MM.1S (cell line): ENCODE data around the gene ZSCAN26.

ENCODE experiments used
- DNase-seq: peaks from one replicate; pipeline ENCODE4 v3.0.0-alpha.2; 2015
- H2AFZ ChIP-seq: fragments of 300-600 bp; sonication (generic); 2 replicates; pipeline ENCODE4 v1.6.0; 2016; ENCODE audit warnings: antibody characterized with exemption, low read length
- H3F3A ChIP-seq: fragments of 300-600 bp; sonication (generic); 2 replicates; pipeline ENCODE4 v1.6.1; 2016; ENCODE audit warnings: mild to moderate bottlenecking, antibody characterized with exemption, low read length, moderate library complexity, mixed read lengths; ENCODE audit not compliant: insufficient read depth
- H3K27ac ChIP-seq: fragments of 300-600 bp; sonication (generic); 2 replicates; pipeline ENCODE4 v1.5.1; 2016; ENCODE audit warnings: mild to moderate bottlenecking, low read length
- H3K27me3 ChIP-seq: fragments of 300-600 bp; sonication (generic); replicated peaks from 2 replicates; pipeline ENCODE4 v1.6.0; 2016; ENCODE audit warnings: low read length; ENCODE audit not compliant: insufficient read depth
- H3K36me3 ChIP-seq: fragments of 300-600 bp; sonication (generic); replicated peaks from 2 replicates; pipeline ENCODE4 v1.6.1; 2016; ENCODE audit warnings: mild to moderate bottlenecking, low read length, mixed read lengths; ENCODE audit not compliant: insufficient read depth
- H3K4me1 ChIP-seq: fragments of 300-600 bp; sonication (generic); 2 replicates; pipeline ENCODE4 v1.6.1; 2016; ENCODE audit warnings: low read length, mixed read lengths
- H3K4me2 ChIP-seq: fragments of 300-600 bp; sonication (generic); 2 replicates; pipeline ENCODE4 v1.6.0; 2016; ENCODE audit warnings: low read depth, low read length
- H3K4me3 ChIP-seq: fragments of 300-600 bp; sonication (generic); 2 replicates; pipeline ENCODE4 v1.5.1; 2016; ENCODE audit warnings: low read length, mixed read lengths
- H3K79me2 ChIP-seq: fragments of 300-600 bp; sonication (generic); 2 replicates; pipeline ENCODE4 v1.6.1; 2016; ENCODE audit warnings: mixed run types, low read length, mixed read lengths
- H3K9ac ChIP-seq: fragments of 300-600 bp; sonication (generic); 2 replicates; pipeline ENCODE4 v1.6.1; 2016; ENCODE audit warnings: low read length, mixed read lengths
- H3K9me2 ChIP-seq: fragments of 300-600 bp; sonication (generic); replicated peaks from 2 replicates; pipeline ENCODE4 v1.6.1; 2016; ENCODE audit warnings: mild to moderate bottlenecking, low read length, mixed read lengths; ENCODE audit not compliant: insufficient read depth
- H3K9me3 ChIP-seq: fragments of 300-600 bp; sonication (generic); replicated peaks from 2 replicates; pipeline ENCODE4 v1.6.1; 2016; ENCODE audit warnings: mild to moderate bottlenecking, low read length, mixed read lengths; ENCODE audit not compliant: insufficient read depth
- H4K20me1 ChIP-seq: fragments of 300-600 bp; sonication (generic); 2 replicates; pipeline ENCODE4 v1.6.1; 2016; ENCODE audit warnings: mild to moderate bottlenecking, low read length, moderate library complexity, mixed read lengths; ENCODE audit not compliant: insufficient read depth
- EZH2 ChIP-seq: fragments of 300-600 bp; sonication (generic); optimal IDR thresholded peaks from 2 replicates; pipeline ENCODE3; 2017; ENCODE audit warnings: low read depth, mild to moderate bottlenecking, antibody characterized with exemption, low read length, mixed read lengths
- EZH2phosphoT487 ChIP-seq: fragments of 300-600 bp; sonication (generic); IDR thresholded peaks from 2 replicates; pipeline ENCODE4 v1.6.1; 2018; ENCODE audit warnings: antibody characterized with exemption, low read length
- TF ChIP-seq, protein P1 (sequence below): fragments of 300-600 bp; sonication (generic); IDR thresholded peaks from 2 replicates; pipeline ENCODE4 v1.5.1; 2016; ENCODE audit warnings: antibody characterized with exemption, low read length, mixed read lengths

ZSCAN26 gene

DNA sequence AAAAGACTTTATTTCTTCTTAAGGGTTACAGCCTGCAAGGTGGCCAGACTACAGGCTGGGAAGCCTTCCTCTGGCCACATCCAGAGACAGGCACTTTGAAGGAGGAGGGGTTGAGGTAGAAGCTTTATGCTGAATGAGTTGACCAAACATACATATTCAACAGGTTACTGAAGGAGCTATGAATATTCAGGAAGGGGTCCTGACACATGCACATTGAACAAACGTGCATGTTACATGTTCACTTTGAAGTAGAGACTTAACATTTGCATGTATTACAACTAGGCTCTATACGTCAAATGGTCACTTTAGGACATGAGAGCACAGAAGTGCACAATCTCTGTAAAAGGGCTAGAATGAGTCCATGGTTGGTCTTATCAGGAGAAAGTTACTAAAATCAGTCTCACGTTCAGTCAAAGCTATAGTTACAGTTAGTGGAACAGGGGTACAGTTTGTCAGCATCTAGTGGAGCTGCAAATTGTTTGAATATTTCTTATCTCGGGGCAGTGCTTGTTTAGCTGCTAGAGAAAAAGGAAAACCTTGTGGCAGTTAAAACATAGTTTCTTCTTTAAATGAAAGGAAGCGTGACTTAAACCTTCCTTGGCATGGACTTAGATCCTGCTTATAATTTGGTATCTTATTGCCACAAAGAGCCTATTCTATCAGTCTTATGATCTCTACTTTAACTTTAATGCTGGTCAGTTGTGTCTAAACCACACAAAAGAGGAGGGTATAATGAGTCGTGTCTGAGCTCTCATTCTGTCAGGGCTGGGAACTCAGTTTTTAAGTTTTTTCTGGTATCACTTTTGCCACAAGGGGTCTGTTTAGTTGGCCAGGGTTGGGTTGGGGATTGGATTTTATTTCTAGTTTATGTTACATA is 46.4 kb upstream of the ZSCAN26 start:
- H2AFZ ChIP-seq, result no peak overlapping the region

DNA sequence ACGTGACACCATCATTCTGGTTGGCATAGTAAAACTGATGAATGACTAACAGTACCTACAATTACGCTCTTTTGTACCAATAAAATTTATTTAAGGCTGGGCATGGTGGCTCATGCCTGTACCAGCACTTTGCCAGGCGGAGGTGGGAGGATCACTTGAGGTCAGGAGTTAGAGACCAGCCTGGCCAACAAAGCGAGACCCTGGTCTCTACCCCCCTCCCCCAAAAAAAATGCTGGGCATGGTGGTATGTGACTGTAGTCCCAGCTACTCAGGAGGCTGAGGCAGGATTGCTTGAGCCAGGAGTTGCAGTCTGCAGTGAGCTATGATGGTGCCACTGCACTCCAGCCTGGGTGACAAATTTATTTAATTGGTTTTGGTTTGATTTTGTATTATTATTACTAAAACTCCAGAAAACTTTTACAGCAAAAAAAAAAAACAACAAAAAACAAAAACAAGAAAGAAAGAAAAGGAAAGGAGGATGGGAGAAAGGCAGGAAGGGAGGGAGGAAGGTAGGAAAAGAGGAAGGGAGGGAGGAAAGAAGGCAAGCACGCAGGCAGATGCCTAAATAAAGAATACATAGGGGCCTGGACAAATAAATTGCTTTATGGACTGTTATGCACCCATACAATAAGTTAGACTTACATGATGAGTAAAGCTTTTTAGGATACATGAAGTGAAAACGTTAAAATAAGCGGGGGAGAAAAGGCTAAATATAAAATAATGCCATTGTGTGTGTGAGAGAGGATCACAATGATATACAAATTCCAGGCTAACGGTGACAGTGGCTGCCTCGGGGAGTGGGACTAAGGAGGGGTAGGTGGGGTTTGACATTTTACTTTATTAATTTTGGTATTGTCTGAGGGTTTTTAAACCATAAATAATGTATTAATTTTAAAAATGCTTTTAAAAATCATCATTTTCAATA is 42.5 kb upstream of the ZSCAN26 start:
- Histone ChIP-seq H3K4me1 (peaks cover 6% of the 10 kb centered on the region), H3K4me2 (peak overlapping the region; percentile 93), H2AFZ (peak overlapping the region; percentile 93), H3K27me3 (peaks cover 31% of the 10 kb centered on the region), H3K79me2 (peaks cover 9% of the 10 kb centered on the region), H3K9me3 (no peaks in the 10 kb centered on the region), H3K4me3 (peak overlapping the region; percentile 88), H3K27ac (no peak overlapping the region), H4K20me1 (no peaks in the 10 kb centered on the region), H3K36me3 (no peaks in the 10 kb centered on the region), H3K9me2 (no peaks in the 10 kb centered on the region), H3K9ac (peak overlapping the region; percentile 69; the same call in 1 of the 2 replicates), H3F3A (no peaks in the 10 kb centered on the region)
- DNase-seq, result no peak
- TF ChIP-seq, protein P1, sequence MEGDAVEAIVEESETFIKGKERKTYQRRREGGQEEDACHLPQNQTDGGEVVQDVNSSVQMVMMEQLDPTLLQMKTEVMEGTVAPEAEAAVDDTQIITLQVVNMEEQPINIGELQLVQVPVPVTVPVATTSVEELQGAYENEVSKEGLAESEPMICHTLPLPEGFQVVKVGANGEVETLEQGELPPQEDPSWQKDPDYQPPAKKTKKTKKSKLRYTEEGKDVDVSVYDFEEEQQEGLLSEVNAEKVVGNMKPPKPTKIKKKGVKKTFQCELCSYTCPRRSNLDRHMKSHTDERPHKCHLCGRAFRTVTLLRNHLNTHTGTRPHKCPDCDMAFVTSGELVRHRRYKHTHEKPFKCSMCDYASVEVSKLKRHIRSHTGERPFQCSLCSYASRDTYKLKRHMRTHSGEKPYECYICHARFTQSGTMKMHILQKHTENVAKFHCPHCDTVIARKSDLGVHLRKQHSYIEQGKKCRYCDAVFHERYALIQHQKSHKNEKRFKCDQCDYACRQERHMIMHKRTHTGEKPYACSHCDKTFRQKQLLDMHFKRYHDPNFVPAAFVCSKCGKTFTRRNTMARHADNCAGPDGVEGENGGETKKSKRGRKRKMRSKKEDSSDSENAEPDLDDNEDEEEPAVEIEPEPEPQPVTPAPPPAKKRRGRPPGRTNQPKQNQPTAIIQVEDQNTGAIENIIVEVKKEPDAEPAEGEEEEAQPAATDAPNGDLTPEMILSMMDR, result no peak
- TF ChIP-seq EZH2, result no peak
- no peak for TF ChIP-seq EZH2phosphoT487

More for the DNA sequence above, 46.4 kb upstream of the ZSCAN26 start:
- Histone ChIP-seq H3K9ac (no peak overlapping the region), H3K4me1 (no peaks in the 10 kb centered on the region), H3K79me2 (0 out of 2 replicates have a peak, but pooled peaks cover 3% of the 10 kb centered on the region), H3K4me2 (no peak overlapping the region), H4K20me1 (no peaks in the 10 kb centered on the region), H3K27ac (no peak overlapping the region), H3K36me3 (no peaks in the 10 kb centered on the region), H3K4me3 (no peak overlapping the region), H3K9me2 (no peaks in the 10 kb centered on the region), H3F3A (no peaks in the 10 kb centered on the region), H3K27me3 (peaks cover 31% of the 10 kb centered on the region), H3K9me3 (no peaks in the 10 kb centered on the region)
- DNase-seq, result no peak
- TF ChIP-seq EZH2phosphoT487 (no peak), EZH2 (no peak)
- TF ChIP-seq, protein P1, result no peak

DNA sequence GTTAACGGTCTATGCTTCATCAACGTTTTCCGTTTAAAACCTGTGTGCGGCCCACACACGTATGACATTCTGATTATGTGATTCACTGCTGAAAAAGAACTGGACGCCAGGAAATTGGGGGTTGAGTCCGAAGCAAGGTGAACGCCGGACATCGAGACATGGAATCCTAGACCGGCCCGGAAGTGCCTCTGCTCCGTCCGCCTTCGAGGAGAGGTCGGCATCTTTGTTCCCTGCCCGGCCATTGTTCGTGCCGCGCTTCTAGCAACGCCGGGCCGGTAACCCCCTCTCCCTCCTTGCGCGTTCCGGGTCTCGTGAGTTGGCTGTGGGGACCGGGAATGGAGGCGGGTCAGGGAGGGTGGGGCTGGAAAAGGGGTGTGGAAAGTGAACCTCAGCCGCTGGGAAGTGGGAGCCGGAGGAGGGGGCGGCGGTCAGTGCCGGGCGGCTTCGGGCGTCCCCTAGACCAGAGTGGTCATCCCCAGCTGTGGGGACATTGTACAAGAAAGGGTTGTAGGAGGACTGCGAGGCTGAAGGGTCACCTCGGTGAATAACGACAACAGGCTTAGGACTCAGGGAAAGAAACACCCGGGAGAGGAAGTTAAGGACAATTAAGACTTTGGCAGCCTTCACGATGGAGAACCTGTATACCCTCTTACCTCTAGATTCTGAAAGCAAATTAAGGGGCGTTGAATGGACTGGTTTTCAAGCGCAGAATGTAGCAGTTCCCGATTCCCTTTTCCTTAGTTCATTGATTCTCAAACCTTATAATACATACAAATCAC is 41.7 kb upstream of the ZSCAN26 start, which contains the start of gene ZSCAN9:
TSS of gene ZSCAN9 (plus strand) at position 220 of the 779 bp plus-strand sequence. CDS start 1,810 bp downstream, outside the sequence.
- H3K9ac ChIP-seq, result peak within 1 kb of the TSS; percentile 69; the same call in 1 of the 2 replicates
- H4K20me1 ChIP-seq, result no peaks in the 10 kb centered on the region
- peaks cover 6% of the 10 kb centered on the region for H3K4me1 ChIP-seq
- TF ChIP-seq EZH2phosphoT487 (no peak), EZH2 (no peak)
- TF ChIP-seq, protein P1, result no peak
- no peaks in the 10 kb centered on the region for H3F3A ChIP-seq
- H3K79me2 ChIP-seq, result peaks cover 9% of the 10 kb centered on the region
- H3K4me2 ChIP-seq, result peak within 1 kb of the TSS; percentile 93
- peaks cover 23% of the 10 kb centered on the region for H3K27me3 ChIP-seq
- H3K36me3 ChIP-seq, result no peaks in the 10 kb centered on the region
- DNase-seq, result peak; percentile 81
- H3K9me3 ChIP-seq, result no peaks in the 10 kb centered on the region
- H2AFZ ChIP-seq, result peak within 1 kb of the TSS; percentile 93
- peak within 1 kb of the TSS; percentile 88 for H3K4me3 ChIP-seq
- H3K27ac ChIP-seq, result no peak within 1 kb of the TSS
- H3K9me2 ChIP-seq, result no peaks in the 10 kb centered on the region
